Measurements from ENCODE around the gene TCP11. TPM values are rescaled to one million over a fixed set of nuclear protein-coding genes. Genes with fewer than 3 reads are reported as not detected.

TCP11 gene
- total and polyA plus RNA-seq, 2 donors (not counting 1 experiment from before 2014, with no cell fraction given): not detected

DNA sequence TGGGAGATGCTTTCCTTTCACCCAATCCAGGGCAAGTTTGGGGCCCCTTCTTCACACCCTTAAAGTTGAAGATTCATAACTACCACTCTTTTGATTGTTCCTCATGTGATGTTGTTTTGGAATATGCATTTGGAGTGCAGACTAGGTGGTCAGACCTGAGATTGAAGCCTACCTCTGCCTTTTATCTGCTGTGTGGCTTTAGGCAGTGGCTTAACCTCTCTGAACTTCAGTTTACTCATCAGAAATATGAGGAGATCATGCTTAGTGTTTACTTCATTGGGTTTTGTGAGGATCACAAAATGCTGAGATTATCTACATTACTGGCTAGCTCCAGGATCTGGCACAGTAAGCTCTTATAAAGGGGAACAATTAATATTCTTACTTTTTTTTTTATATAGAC lies 26.4 kb upstream of the TCP11 start:
- no peak for ATAC-seq (ENCODE audit: low read depth)
- CTCF ChIA-PET: interaction anchor here (0.6 kb wide), 1 partner anchor 873 kb away, joined by 3 read pairs; no protein-coding TSS in a partner anchor
- H3K9me3 ChIP-seq (ENCODE audit: control extremely low read depth in 1 of 3, control insufficient read depth in 2 of 3, insufficient read depth in 1 of 3, low read length in 2 of 3): no peaks in the 10 kb centered on the region
- Mint-ChIP-seq H3K4me3 (no peak overlapping the region), H3K27ac (no peak overlapping the region), H3K9me3 (ENCODE audit: insufficient read depth) (no peaks in the 10 kb centered on the region), H3K4me1 (no peaks in the 10 kb centered on the region), H3K27me3 (peaks cover 32% of the 10 kb centered on the region)
- H3K4me1 ChIP-seq (ENCODE audit: control insufficient read depth in 2 of 2, insufficient read depth in 2 of 2, low read length in 2 of 2): no peaks in the 10 kb centered on the region
- no peak overlapping the region for H3K9ac ChIP-seq (ENCODE audit: low read length)
- no peak overlapping the region for H2AFZ ChIP-seq (ENCODE audit: insufficient read depth, low read depth, low read length, poor library complexity, severe bottlenecking)
- no peaks in the 10 kb centered on the region for H4K20me1 ChIP-seq (ENCODE audit: control insufficient read depth, insufficient read depth, low read length, poor library complexity, severe bottlenecking)
- intact Hi-C loops (cut with micrococcal nuclease): no loop called here
- H3K27me3 ChIP-seq (replicated peaks in 1 of 4; ENCODE audit: control extremely low read depth in 1 of 4, control insufficient read depth in 3 of 4, insufficient read depth in 4 of 4, low read length in 3 of 4): peaks cover 0 to 2% (median 0%) of the 10 kb centered on the region in 4 experiments
- TF ChIP-seq EZH2 (IDR thresholded peaks at IDR 0.05; ENCODE audit: borderline replicate concordance, insufficient read depth, low read depth, low read length, poor library complexity, severe bottlenecking): no peak
- TF ChIP-seq, protein P1, sequence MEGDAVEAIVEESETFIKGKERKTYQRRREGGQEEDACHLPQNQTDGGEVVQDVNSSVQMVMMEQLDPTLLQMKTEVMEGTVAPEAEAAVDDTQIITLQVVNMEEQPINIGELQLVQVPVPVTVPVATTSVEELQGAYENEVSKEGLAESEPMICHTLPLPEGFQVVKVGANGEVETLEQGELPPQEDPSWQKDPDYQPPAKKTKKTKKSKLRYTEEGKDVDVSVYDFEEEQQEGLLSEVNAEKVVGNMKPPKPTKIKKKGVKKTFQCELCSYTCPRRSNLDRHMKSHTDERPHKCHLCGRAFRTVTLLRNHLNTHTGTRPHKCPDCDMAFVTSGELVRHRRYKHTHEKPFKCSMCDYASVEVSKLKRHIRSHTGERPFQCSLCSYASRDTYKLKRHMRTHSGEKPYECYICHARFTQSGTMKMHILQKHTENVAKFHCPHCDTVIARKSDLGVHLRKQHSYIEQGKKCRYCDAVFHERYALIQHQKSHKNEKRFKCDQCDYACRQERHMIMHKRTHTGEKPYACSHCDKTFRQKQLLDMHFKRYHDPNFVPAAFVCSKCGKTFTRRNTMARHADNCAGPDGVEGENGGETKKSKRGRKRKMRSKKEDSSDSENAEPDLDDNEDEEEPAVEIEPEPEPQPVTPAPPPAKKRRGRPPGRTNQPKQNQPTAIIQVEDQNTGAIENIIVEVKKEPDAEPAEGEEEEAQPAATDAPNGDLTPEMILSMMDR (IDR thresholded peaks at IDR 0.05): no peak
- no peak overlapping the region for H3K4me2 ChIP-seq (replicated peaks; ENCODE audit: low read depth, low read length, poor library complexity, severe bottlenecking)
- no peaks in the 10 kb centered on the region for H3K36me3 ChIP-seq (replicated peaks in 1 of 2; ENCODE audit: control extremely low read depth in 1 of 2, control insufficient read depth in 1 of 2, extremely low read depth in 1 of 2, insufficient read depth in 2 of 2, low read length in 1 of 2)
- no peak overlapping the region for H3K27ac ChIP-seq (ENCODE audit: low read length in 2 of 2)
- no peaks in the 10 kb centered on the region for H3K79me2 ChIP-seq (ENCODE audit: control insufficient read depth, insufficient read depth, low read length)
- POLR2A ChIA-PET: no interaction called here
- no peak for DNase-seq
- no peak overlapping the region for H3K4me3 ChIP-seq (ENCODE audit: control extremely low read depth in 1 of 5, extremely low read depth in 1 of 5, insufficient read depth in 1 of 5, low read depth in 2 of 5, low read length in 4 of 5)

DNA sequence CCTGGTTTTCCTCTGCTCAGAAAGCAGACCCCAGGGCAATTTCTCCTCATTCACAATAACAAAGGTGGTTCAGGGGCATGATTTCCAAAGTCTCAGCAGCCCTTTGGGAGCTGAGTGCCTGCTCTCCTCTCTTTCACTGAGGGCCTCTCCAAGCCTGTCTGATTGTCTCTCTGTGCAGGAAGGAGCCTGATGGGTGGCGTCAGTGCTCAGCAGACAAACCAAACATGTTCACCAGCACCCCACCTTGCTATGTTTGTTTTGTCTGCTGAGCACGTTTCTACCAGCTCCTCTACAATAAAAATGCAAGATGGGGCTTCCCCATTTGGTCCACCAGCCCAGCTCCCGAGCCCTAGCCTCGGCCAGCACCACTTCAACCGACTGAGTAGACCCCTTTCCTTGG lies 25.4 kb upstream of the TCP11 start:
- no peaks in the 10 kb centered on the region for H3K4me1 ChIP-seq (ENCODE audit: control insufficient read depth in 2 of 2, insufficient read depth in 2 of 2, low read length in 2 of 2)
- H3K9ac ChIP-seq (ENCODE audit: low read length): no peak overlapping the region
- H3K27ac Mint-ChIP-seq: no peak overlapping the region
- H3K79me2 ChIP-seq (ENCODE audit: control insufficient read depth, insufficient read depth, low read length): no peaks in the 10 kb centered on the region
- no peak for ATAC-seq (ENCODE audit: low read depth)
- no peaks in the 10 kb centered on the region for H3K36me3 ChIP-seq (replicated peaks in 1 of 2; ENCODE audit: control extremely low read depth in 1 of 2, control insufficient read depth in 1 of 2, extremely low read depth in 1 of 2, insufficient read depth in 2 of 2, low read length in 1 of 2)
- no peak overlapping the region for H3K4me3 ChIP-seq (ENCODE audit: control extremely low read depth in 1 of 5, extremely low read depth in 1 of 5, insufficient read depth in 1 of 5, low read depth in 2 of 5, low read length in 4 of 5)
- peaks cover 0 to 6% (median 1%) of the 10 kb centered on the region in 4 experiments for H3K27me3 ChIP-seq (replicated peaks in 1 of 4; ENCODE audit: control extremely low read depth in 1 of 4, control insufficient read depth in 3 of 4, insufficient read depth in 4 of 4, low read length in 3 of 4)
- H3K4me3 Mint-ChIP-seq: no peak overlapping the region
- no peak for TF ChIP-seq EZH2 (IDR thresholded peaks at IDR 0.05; ENCODE audit: borderline replicate concordance, insufficient read depth, low read depth, low read length, poor library complexity, severe bottlenecking)
- TF ChIP-seq, protein P1 (IDR thresholded peaks at IDR 0.05): no peak
- ChIA-PET POLR2A (no interaction called here), CTCF (no interaction called here)
- no peak overlapping the region for H3K4me2 ChIP-seq (replicated peaks; ENCODE audit: low read depth, low read length, poor library complexity, severe bottlenecking)
- no peak overlapping the region for H3K27ac ChIP-seq (ENCODE audit: low read length in 2 of 2)
- H3K9me3 Mint-ChIP-seq (ENCODE audit: insufficient read depth): no peaks in the 10 kb centered on the region
- H2AFZ ChIP-seq (ENCODE audit: insufficient read depth, low read depth, low read length, poor library complexity, severe bottlenecking): no peak overlapping the region
- 74% methylated on average over 5 of the region's 5 CpGs for WGBS (ENCODE audit: insufficient coverage)
- peaks cover 29% of the 10 kb centered on the region for H3K27me3 Mint-ChIP-seq
- H3K4me1 Mint-ChIP-seq: no peaks in the 10 kb centered on the region
- intact Hi-C loops (cut with micrococcal nuclease): no loop called here
- no peaks in the 10 kb centered on the region for H3K9me3 ChIP-seq (ENCODE audit: control extremely low read depth in 1 of 3, control insufficient read depth in 2 of 3, insufficient read depth in 1 of 3, low read length in 2 of 3)
- H4K20me1 ChIP-seq (ENCODE audit: control insufficient read depth, insufficient read depth, low read length, poor library complexity, severe bottlenecking): no peaks in the 10 kb centered on the region
- DNase-seq: no peak

Measured in B cell (primary cell).